NCI-H460 (cell line): ENCODE measurements around the gene BICD1. TPM values are rescaled to one million over a fixed set of nuclear protein-coding genes. Genes with fewer than 3 reads are reported as not detected.

ENCODE experiments used
- DNase-seq: peaks from one replicate; pipeline ENCODE4 v3.0.0-alpha.2; 2016; ENCODE audit warnings: low read depth; ENCODE audit errors: extremely low read depth
- total RNA-seq: library from RNA; depleted of rRNA; stranded (reverse); fragments of >200 nt; shearing (Covaris generic); gene quantifications from 2 replicates; pipeline ENCODE4 v1.2.3, GENCODE V29; 2014

The BICD1 gene
- total RNA-seq, 1 experiment from 2014 or later, result 7.2 TPM

GRCh38 chr12:32100888-32101287 lies 5.8 kb upstream of the BICD1 start:
- no peak for DNase-seq

GRCh38 chr12:32102234-32102633 lies 4.4 kb upstream of the BICD1 start:
- DNase-seq, result no peak

- no peak for DNase-seq
Observed at GRCh38 chr12:32104572-32105355, 1.9 kb upstream of the BICD1 start.

- no peak for DNase-seq
Observed at GRCh38 chr12:32105986-32106516, 596 bp upstream of the BICD1 start.

- no peak for DNase-seq
Observed at GRCh38 chr12:32107359-32108267, 966 bp downstream of the BICD1 start.

- DNase-seq, result no peak
Observed at GRCh38 chr12:32108787-32109186, 2.1 kb downstream of the BICD1 start.

GRCh38 chr12:32110417-32110816 lies 3.8 kb downstream of the BICD1 start:
- DNase-seq, result no peak

- no peak for DNase-seq
Observed at GRCh38 chr12:32110942-32111341, 4.3 kb downstream of the BICD1 start.

GRCh38 chr12:32115404-32116104 lies 8.9 kb downstream of the BICD1 start:
- peak; percentile 88 for DNase-seq

- no peak for DNase-seq
Observed at GRCh38 chr12:32116897-32117296, 10.2 kb downstream of the BICD1 start.

- no peak for DNase-seq
Observed at GRCh38 chr12:32117316-32117715, 10.7 kb downstream of the BICD1 start.

- DNase-seq, result no peak
Observed at GRCh38 chr12:32118806-32119205, 12.2 kb downstream of the BICD1 start.

GRCh38 chr12:32120419-32120818 lies 13.8 kb downstream of the BICD1 start:
- no peak for DNase-seq

GRCh38 chr12:32124637-32125036 lies 18.0 kb downstream of the BICD1 start:
- no peak for DNase-seq

GRCh38 chr12:32125455-32126084 lies 18.9 kb downstream of the BICD1 start:
- DNase-seq, result no peak

GRCh38 chr12:32126720-32127119 lies 20.1 kb downstream of the BICD1 start:
- DNase-seq, result no peak

GRCh38 chr12:32131666-32132065 lies 25.0 kb downstream of the BICD1 start:
- no peak for DNase-seq

- DNase-seq, result no peak
Observed at GRCh38 chr12:32134101-32134888, 27.6 kb downstream of the BICD1 start.

- DNase-seq, result no peak
Observed at GRCh38 chr12:32135967-32136366, 29.3 kb downstream of the BICD1 start.

- no peak for DNase-seq
Observed at GRCh38 chr12:32136404-32136803, 29.8 kb downstream of the BICD1 start.
